ENCODE results near the gene FANCD2.

DNA sequence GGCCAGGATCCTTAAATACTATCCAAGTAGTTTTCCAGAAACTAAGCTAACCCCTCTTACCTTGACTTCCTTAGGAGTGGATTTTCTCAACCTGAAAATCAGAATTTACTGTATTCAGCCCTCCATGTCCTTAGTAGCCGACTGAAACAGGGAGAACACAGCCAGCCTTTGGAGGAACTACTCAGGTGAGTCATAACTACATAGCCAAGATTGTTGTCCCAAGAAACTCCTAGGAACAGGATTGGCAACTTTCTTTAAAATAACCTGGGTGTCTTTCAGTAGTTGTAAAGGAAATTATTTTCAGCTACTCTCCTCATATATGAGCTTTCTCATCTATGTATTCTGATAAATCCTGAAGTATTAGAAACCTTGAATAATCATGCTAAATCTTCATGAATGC is 59.5 kb downstream of the FANCD2 start:
- TF ChIP-seq POLR2AphosphoS5 (IDR thresholded peaks at IDR 0.05; ENCODE audit: insufficient read depth in 1 of 2, low read depth in 1 of 2) (peak in 1 of 2 donors; percentile 46), CTCF (IDR thresholded peaks at IDR 0.05) (no peak), POLR2A (IDR thresholded peaks at IDR 0.05) (no peak)
